LNCaP clone FGC (cell line): ENCODE results near the gene DISP2.

Experiments
- DNase-seq: peaks from one replicate; pipeline ENCODE4 v3.0.0-alpha.2; 2011; ENCODE audit warnings: low read depth
- H3K4me3 ChIP-seq: 2 replicates; pipeline ENCODE4 v1.5.1; 2011; ENCODE audit warnings: mild to moderate bottlenecking, low read depth, low read length, control low read depth
- CTCF ChIP-seq: IDR thresholded peaks from 2 replicates; pipeline ENCODE4 v1.5.1; 2012; ENCODE audit warnings: mild to moderate bottlenecking; ENCODE audit not compliant: control insufficient read depth, insufficient read depth; ENCODE audit errors: extremely low read depth

DISP2 gene

GRCh38 chr15:40409366-40409765 is 51.3 kb downstream of the DISP2 start:
- DNase-seq, result peak; percentile 86
- no peak overlapping the region for H3K4me3 ChIP-seq
- no peak for TF ChIP-seq CTCF

DNA sequence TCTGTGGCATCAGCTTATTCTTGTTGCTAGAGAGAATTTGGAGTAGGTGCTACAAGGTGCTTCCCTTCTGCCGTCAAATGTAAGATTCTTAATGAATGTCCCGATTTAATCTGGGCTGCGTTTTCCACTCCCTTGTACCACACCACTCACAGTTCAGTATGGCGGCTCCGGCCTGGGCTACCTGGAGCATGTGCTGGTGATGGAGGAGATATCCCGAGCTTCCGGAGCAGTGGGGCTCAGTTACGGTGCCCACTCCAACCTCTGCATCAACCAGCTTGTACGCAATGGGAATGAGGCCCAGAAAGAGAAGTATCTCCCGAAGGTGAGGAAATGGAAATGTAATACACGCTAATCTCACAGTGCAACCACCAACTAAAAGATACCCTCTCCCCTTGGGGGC is 52.5 kb downstream of the DISP2 start:
- no peak for DNase-seq
- no peak overlapping the region for H3K4me3 ChIP-seq
- TF ChIP-seq CTCF, result no peak

- no peak for TF ChIP-seq CTCF
- no peak for DNase-seq
- H3K4me3 ChIP-seq, result no peak overlapping the region
Measured at GRCh38 chr15:40412095-40412759, 54.2 kb downstream of the DISP2 start.

- DNase-seq, result no peak
- H3K4me3 ChIP-seq, result no peak overlapping the region
- no peak for TF ChIP-seq CTCF
Measured at GRCh38 chr15:40413036-40413435, 55.0 kb downstream of the DISP2 start.

DNA sequence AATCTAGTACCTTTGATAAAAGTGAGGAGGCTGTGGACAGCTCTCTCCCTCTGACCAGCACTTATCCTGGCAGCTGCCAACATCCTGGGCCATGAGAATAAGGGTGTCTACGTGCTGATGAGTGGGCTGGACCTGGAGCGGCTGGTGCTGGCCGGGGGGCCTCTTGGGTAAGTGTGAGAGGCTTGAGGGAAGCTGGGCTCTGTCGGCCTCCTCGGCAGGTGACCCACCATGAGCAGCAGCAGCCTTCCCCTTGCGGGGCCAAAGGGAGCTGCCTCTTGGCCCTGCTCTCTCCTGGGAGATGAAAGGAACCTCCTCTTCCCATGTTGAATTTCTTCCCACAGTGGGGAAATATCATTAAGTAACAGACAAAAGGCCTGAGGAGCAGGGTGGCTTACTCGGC is 56.8 kb downstream of the DISP2 start:
- DNase-seq, result no peak
- no peak for TF ChIP-seq CTCF
- no peak overlapping the region for H3K4me3 ChIP-seq

GRCh38 chr15:40415226-40415625 is 57.2 kb downstream of the DISP2 start:
- no peak for TF ChIP-seq CTCF
- H3K4me3 ChIP-seq, result no peak overlapping the region
- DNase-seq, result no peak

GRCh38 chr15:40416056-40416455 is 58.0 kb downstream of the DISP2 start:
- DNase-seq, result no peak
- H3K4me3 ChIP-seq, result no peak overlapping the region
- TF ChIP-seq CTCF, result no peak
